Stimulated activated CD4-positive, alpha-beta T cell treated with anti-CD3 and anti-CD28 coated beads, Interleukin-1b, Interleukin-23, amount 100 ng/mL, for 1 hour (primary cell): ENCODE measurements around the gene SIMC1.
"Not testable (repeated sequence)": the region's sequence is repeated elsewhere in the genome, so short reads cannot be mapped to it uniquely, and the experiment has no call there.

Experiments
- DNase-seq, 2 donors: peaks; one replicate each; pipeline ENCODE4 v3.0.0-alpha.2; 2020; ENCODE audit warnings: low read depth in 2 of 2

The SIMC1 gene

GRCh38 chr5:176216393-176216916 is 21.8 kb upstream of the SIMC1 start:
- DNase-seq, result not testable (repeated sequence)

- DNase-seq, result not testable (repeated sequence)
Observed at GRCh38 chr5:176217188-176217729, 21.0 kb upstream of the SIMC1 start.

GRCh38 chr5:176217764-176218163 is 20.5 kb upstream of the SIMC1 start:
- not testable (repeated sequence) for DNase-seq

GRCh38 chr5:176222006-176222405 is 16.2 kb upstream of the SIMC1 start:
- DNase-seq, result not testable (repeated sequence)

- not testable (repeated sequence) for DNase-seq
Observed at GRCh38 chr5:176228358-176228757, 9.9 kb upstream of the SIMC1 start.

- DNase-seq, result not testable (repeated sequence)
Observed at GRCh38 chr5:176233253-176233652, 5.0 kb upstream of the SIMC1 start.

- DNase-seq, result not testable (repeated sequence)
Observed at GRCh38 chr5:176235155-176235554, 3.1 kb upstream of the SIMC1 start.

GRCh38 chr5:176238645-176239283 is 540 bp downstream of the SIMC1 start:
- not testable (repeated sequence) for DNase-seq

- not testable (repeated sequence) for DNase-seq
Observed at GRCh38 chr5:176239304-176239703, 1.1 kb downstream of the SIMC1 start.

GRCh38 chr5:176244318-176244717 is 6.1 kb downstream of the SIMC1 start:
- not testable (repeated sequence) for DNase-seq

GRCh38 chr5:176245074-176245473 is 6.8 kb downstream of the SIMC1 start:
- DNase-seq, result not testable (repeated sequence)

- not testable (repeated sequence) for DNase-seq
Observed at GRCh38 chr5:176245489-176245888, 7.3 kb downstream of the SIMC1 start.

- not testable (repeated sequence) for DNase-seq
Observed at GRCh38 chr5:176250691-176251090, 12.5 kb downstream of the SIMC1 start.

GRCh38 chr5:176252171-176252570 is 13.9 kb downstream of the SIMC1 start:
- DNase-seq, result not testable (repeated sequence)

GRCh38 chr5:176253370-176254065 is 15.3 kb downstream of the SIMC1 start:
- not testable (repeated sequence) for DNase-seq

GRCh38 chr5:176254066-176254393 is 15.8 kb downstream of the SIMC1 start:
- DNase-seq, result not testable (repeated sequence)

- not testable (repeated sequence) for DNase-seq
Observed at GRCh38 chr5:176257871-176258505, 19.8 kb downstream of the SIMC1 start.

GRCh38 chr5:176260682-176261081 is 22.5 kb downstream of the SIMC1 start:
- DNase-seq, result not testable (repeated sequence)

- DNase-seq, result not testable (repeated sequence)
Observed at GRCh38 chr5:176266448-176266847, 28.2 kb downstream of the SIMC1 start.

GRCh38 chr5:176289018-176289417 is 50.8 kb downstream of the SIMC1 start:
- DNase-seq, result not testable (repeated sequence)

GRCh38 chr5:176290057-176290840 is 52.0 kb downstream of the SIMC1 start:
- not testable (repeated sequence) for DNase-seq
